HEK293 (cell line): Measurements from ENCODE around the gene AMOTL1.

Source experiments
- CTCF ChIP-seq: fragments of 450-650 bp; formaldehyde crosslinking; IDR thresholded peaks from 2 replicates; pipeline ENCODE4 v1.5.1; 2016; ENCODE audit warnings: missing biosample characterization, missing genetic modification characterization
- MZF1 ChIP-seq: fragments of 450-650 bp; formaldehyde crosslinking; IDR thresholded peaks from 2 replicates; pipeline ENCODE4 v1.5.1; 2017; ENCODE audit warnings: missing biosample characterization, missing genetic modification characterization, borderline replicate concordance
- ZBTB21 ChIP-seq: fragments of 450-650 bp; formaldehyde crosslinking; IDR thresholded peaks from 2 replicates; pipeline ENCODE4 v1.5.1; 2017; ENCODE audit warnings: missing biosample characterization, missing genetic modification characterization
- ZBTB8A ChIP-seq: fragments of 450-650 bp; formaldehyde crosslinking; IDR thresholded peaks from 2 replicates; pipeline ENCODE4 v1.5.1; 2016; ENCODE audit warnings: missing biosample characterization, missing genetic modification characterization
- ZNF184 ChIP-seq: fragments of 450-650 bp; IDR thresholded peaks from 2 replicates; pipeline ENCODE4 v1.5.1; 2018; ENCODE audit warnings: missing biosample characterization, mild to moderate bottlenecking, missing genetic modification characterization
- ZNF488 ChIP-seq: fragments of 450-650 bp; formaldehyde crosslinking; IDR thresholded peaks from 2 replicates; pipeline ENCODE4 v1.5.1; 2016; ENCODE audit warnings: missing biosample characterization, missing genetic modification characterization
- ZNF521 ChIP-seq: fragments of 450-650 bp; formaldehyde crosslinking; IDR thresholded peaks from 2 replicates; pipeline ENCODE4 v1.5.1; 2017; ENCODE audit warnings: missing biosample characterization, mild to moderate bottlenecking, missing genetic modification characterization
- TF ChIP-seq, protein P1 (sequence below): fragments of 450-650 bp; formaldehyde crosslinking; IDR thresholded peaks from 2 replicates; pipeline ENCODE4 v1.5.1; 2016; ENCODE audit warnings: missing biosample characterization, missing genetic modification characterization, borderline replicate concordance
- TF ChIP-seq, protein P2 (sequence below): sonication (generic); formaldehyde crosslinking; IDR thresholded peaks from 2 replicates; pipeline ENCODE4 v1.8.1; 2022; ENCODE audit warnings: mild to moderate bottlenecking, moderate library complexity, missing genetic modification reagents
- TF ChIP-seq, protein P3 (sequence below): fragments of 450-650 bp; formaldehyde crosslinking; IDR thresholded peaks from 2 replicates; pipeline ENCODE4 v1.5.1; 2016; ENCODE audit warnings: missing biosample characterization, missing genetic modification characterization, low read depth

- TF ChIP-seq ZNF488 (no peak), CTCF (tag by site-specific recombination) (no peak), ZBTB21 (tag by site-specific recombination) (no peak), ZBTB8A (tag by site-specific recombination) (no peak), MZF1 (tag by site-specific recombination) (no peak), ZNF521 (tag by site-specific recombination) (no peak), ZNF184 (tag by site-specific recombination) (no peak)
- TF ChIP-seq, protein P1, sequence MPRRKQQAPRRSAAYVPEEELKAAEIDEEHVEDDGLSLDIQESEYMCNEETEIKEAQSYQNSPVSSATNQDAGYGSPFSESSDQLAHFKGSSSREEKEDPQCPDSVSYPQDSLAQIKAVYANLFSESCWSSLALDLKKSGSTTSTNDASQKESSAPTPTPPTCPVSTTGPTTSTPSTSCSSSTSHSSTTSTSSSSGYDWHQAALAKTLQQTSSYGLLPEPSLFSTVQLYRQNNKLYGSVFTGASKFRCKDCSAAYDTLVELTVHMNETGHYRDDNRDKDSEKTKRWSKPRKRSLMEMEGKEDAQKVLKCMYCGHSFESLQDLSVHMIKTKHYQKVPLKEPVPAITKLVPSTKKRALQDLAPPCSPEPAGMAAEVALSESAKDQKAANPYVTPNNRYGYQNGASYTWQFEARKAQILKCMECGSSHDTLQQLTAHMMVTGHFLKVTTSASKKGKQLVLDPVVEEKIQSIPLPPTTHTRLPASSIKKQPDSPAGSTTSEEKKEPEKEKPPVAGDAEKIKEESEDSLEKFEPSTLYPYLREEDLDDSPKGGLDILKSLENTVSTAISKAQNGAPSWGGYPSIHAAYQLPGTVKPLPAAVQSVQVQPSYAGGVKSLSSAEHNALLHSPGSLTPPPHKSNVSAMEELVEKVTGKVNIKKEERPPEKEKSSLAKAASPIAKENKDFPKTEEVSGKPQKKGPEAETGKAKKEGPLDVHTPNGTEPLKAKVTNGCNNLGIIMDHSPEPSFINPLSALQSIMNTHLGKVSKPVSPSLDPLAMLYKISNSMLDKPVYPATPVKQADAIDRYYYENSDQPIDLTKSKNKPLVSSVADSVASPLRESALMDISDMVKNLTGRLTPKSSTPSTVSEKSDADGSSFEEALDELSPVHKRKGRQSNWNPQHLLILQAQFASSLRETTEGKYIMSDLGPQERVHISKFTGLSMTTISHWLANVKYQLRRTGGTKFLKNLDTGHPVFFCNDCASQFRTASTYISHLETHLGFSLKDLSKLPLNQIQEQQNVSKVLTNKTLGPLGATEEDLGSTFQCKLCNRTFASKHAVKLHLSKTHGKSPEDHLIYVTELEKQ, result no peak
- TF ChIP-seq, protein P2, sequence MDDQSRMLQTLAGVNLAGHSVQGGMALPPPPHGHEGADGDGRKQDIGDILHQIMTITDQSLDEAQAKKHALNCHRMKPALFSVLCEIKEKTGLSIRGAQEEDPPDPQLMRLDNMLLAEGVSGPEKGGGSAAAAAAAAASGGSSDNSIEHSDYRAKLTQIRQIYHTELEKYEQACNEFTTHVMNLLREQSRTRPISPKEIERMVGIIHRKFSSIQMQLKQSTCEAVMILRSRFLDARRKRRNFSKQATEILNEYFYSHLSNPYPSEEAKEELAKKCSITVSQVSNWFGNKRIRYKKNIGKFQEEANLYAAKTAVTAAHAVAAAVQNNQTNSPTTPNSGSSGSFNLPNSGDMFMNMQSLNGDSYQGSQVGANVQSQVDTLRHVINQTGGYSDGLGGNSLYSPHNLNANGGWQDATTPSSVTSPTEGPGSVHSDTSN (CRISPR knock-in tag), result no peak
- TF ChIP-seq, protein P3, sequence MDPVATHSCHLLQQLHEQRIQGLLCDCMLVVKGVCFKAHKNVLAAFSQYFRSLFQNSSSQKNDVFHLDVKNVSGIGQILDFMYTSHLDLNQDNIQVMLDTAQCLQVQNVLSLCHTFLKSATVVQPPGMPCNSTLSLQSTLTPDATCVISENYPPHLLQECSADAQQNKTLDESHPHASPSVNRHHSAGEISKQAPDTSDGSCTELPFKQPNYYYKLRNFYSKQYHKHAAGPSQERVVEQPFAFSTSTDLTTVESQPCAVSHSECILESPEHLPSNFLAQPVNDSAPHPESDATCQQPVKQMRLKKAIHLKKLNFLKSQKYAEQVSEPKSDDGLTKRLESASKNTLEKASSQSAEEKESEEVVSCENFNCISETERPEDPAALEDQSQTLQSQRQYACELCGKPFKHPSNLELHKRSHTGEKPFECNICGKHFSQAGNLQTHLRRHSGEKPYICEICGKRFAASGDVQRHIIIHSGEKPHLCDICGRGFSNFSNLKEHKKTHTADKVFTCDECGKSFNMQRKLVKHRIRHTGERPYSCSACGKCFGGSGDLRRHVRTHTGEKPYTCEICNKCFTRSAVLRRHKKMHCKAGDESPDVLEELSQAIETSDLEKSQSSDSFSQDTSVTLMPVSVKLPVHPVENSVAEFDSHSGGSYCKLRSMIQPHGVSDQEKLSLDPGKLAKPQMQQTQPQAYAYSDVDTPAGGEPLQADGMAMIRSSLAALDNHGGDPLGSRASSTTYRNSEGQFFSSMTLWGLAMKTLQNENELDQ (tag by site-specific recombination), result no peak
These were observed 39.0 kb upstream of the AMOTL1 start for GRCh38 chr11:94728966-94729751.
